Astrocyte of the cerebellum (primary cell): ENCODE measurements around the gene CREB3.

Source experiments
- DNase-seq: peaks from one replicate; pipeline ENCODE4 v3.0.0-alpha.2; 2011; ENCODE audit warnings: low read depth
- H3K4me3 ChIP-seq: 2 replicates; pipeline ENCODE4 v1.5.1; 2011; ENCODE audit warnings: mild to moderate bottlenecking, low read depth, low read length, moderate library complexity
- in situ Hi-C: cut with HindIII; loops from 2 replicates; pipeline ENCODE4 v1.10.0; 2017; ENCODE audit warnings: low sequenced_read_pairs
- TF ChIP-seq, protein P1 (sequence below): IDR thresholded peaks from 2 replicates; pipeline ENCODE4 v1.5.1; 2012; ENCODE audit warnings: low read length, low read depth, moderate library complexity, mild to moderate bottlenecking; ENCODE audit errors: missing control alignments

Gene CREB3

DNA sequence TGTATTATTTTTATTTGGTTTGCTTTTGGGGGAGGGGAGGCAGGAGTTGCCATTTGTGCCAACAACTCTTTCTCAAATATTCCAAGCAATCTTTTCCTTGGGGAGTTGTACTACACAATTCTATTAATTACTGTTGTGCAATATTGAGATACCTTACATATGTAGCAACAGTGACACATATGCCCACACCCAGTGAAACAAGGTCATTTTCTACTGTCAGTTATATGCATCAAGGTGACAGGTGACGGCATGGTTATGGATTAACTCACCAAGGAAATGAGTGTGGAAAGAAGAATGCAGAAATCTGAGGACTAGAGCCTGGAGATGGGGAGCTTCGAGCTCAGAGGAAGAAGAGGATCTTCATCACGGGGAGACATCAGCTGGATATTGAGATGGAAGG is 39.5 kb downstream of the CREB3 start:
- TF ChIP-seq, protein P1, sequence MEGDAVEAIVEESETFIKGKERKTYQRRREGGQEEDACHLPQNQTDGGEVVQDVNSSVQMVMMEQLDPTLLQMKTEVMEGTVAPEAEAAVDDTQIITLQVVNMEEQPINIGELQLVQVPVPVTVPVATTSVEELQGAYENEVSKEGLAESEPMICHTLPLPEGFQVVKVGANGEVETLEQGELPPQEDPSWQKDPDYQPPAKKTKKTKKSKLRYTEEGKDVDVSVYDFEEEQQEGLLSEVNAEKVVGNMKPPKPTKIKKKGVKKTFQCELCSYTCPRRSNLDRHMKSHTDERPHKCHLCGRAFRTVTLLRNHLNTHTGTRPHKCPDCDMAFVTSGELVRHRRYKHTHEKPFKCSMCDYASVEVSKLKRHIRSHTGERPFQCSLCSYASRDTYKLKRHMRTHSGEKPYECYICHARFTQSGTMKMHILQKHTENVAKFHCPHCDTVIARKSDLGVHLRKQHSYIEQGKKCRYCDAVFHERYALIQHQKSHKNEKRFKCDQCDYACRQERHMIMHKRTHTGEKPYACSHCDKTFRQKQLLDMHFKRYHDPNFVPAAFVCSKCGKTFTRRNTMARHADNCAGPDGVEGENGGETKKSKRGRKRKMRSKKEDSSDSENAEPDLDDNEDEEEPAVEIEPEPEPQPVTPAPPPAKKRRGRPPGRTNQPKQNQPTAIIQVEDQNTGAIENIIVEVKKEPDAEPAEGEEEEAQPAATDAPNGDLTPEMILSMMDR: no peak
- in situ Hi-C loops: loop anchor here (25.0 kb wide), 1 partner anchor 115 kb away; no protein-coding TSS in a partner anchor
- H3K4me3 ChIP-seq: no peak overlapping the region
- DNase-seq: no peak

DNA sequence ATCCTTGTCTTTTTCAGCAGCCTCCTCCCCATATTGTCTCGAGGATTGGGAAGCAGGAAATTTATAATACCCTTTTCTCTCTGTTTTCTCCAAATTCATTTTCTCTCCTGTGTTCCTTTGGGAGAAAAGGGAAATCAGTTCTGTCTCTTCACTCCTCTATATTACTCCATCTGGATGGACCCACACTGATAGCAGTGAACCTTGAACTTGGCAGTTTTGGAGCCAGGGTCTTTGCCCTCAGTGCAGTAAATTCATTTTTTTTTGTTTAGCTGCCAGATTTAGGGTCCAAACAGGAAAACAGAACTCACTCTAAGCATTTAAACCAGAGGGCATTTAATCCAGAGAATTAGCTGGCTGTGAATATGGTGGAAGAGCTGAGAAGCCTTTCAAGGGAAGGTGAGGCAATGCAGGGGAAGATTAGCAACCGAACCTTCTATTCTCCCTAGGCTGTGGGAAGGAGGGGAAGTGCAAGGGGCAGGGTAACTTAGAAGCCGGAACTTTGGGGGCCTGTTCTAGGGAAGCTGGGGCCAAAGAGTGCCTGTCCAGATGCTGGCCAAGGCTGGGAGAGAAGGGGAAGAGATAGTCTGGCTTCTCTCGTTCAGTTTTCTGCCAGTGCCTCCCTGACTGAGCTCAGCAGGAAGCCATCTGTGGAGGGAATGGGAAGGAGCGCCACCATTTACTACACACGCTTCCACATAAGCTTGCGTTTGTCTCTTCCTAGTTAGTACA is 42.6 kb downstream of the CREB3 start:
- no peak for DNase-seq
- TF ChIP-seq, protein P1: no peak
- in situ Hi-C loops: loop anchor here (25.0 kb wide), 1 partner anchor 112 kb away; no protein-coding TSS in a partner anchor
- no peak overlapping the region for H3K4me3 ChIP-seq

GRCh38 chr9:35776018-35776417 is 43.6 kb downstream of the CREB3 start:
- DNase-seq: no peak
- H3K4me3 ChIP-seq: no peak overlapping the region
- in situ Hi-C loops: no loop called here
- TF ChIP-seq, protein P1: no peak

GRCh38 chr9:35778496-35778895 is 46.0 kb downstream of the CREB3 start:
- no peak overlapping the region for H3K4me3 ChIP-seq
- no peak for DNase-seq
- in situ Hi-C loops: no loop called here
- TF ChIP-seq, protein P1: no peak

GRCh38 chr9:35781066-35781465 is 48.6 kb downstream of the CREB3 start:
- in situ Hi-C loops: no loop called here
- TF ChIP-seq, protein P1: no peak
- H3K4me3 ChIP-seq: no peak overlapping the region
- no peak for DNase-seq

GRCh38 chr9:35783418-35783817 is 51.0 kb downstream of the CREB3 start:
- TF ChIP-seq, protein P1: no peak
- DNase-seq: no peak
- no peak overlapping the region for H3K4me3 ChIP-seq
- in situ Hi-C loops: no loop called here
